Karpas-422 (cell line): ENCODE data around the gene GIMAP5. TPM values are rescaled to one million over a fixed set of nuclear protein-coding genes. Genes with fewer than 3 reads are reported as not detected.
"Not testable (repeated sequence)": the region's sequence is repeated elsewhere in the genome, so short reads cannot be mapped to it uniquely, and the experiment has no call there.

Source experiments
- DNase-seq: peaks from one replicate; pipeline ENCODE4 v3.0.0-alpha.2; 2015
- H2AFZ ChIP-seq: fragments of 200-600 bp; sonication (generic); 2 replicates; pipeline ENCODE4 v1.6.1; 2014; ENCODE audit warnings: antibody characterized with exemption, low read length, mixed read lengths
- H3K27ac ChIP-seq: fragments of 200-600 bp; sonication (generic); 2 replicates; pipeline ENCODE4 v1.5.1; 2014; ENCODE audit warnings: mild to moderate bottlenecking, low read length, moderate library complexity
- H3K27me3 ChIP-seq: fragments of 200-600 bp; sonication (generic); 2 replicates; pipeline ENCODE4 v1.6.1; 2014; ENCODE audit warnings: low read length, mixed read lengths
- H3K36me3 ChIP-seq: fragments of 200-600 bp; sonication (generic); 2 replicates; pipeline ENCODE4 v1.6.1; 2014; ENCODE audit warnings: low read length, mixed read lengths; ENCODE audit not compliant: insufficient read depth
- H3K4me1 ChIP-seq: fragments of 200-600 bp; sonication (generic); 2 replicates; pipeline ENCODE4 v1.6.1; 2014; ENCODE audit warnings: mild to moderate bottlenecking, low read length, mixed read lengths
- H3K4me2 ChIP-seq: fragments of 200-600 bp; sonication (generic); 2 replicates; pipeline ENCODE4 v1.6.1; 2014; ENCODE audit warnings: low read length, low read depth, mild to moderate bottlenecking; ENCODE audit not compliant: poor library complexity, severe bottlenecking
- H3K4me3 ChIP-seq: fragments of 200-600 bp; sonication (generic); 2 replicates; pipeline ENCODE4 v1.5.1; 2014; ENCODE audit warnings: mild to moderate bottlenecking, antibody characterized with exemption, low read length, mixed read lengths
- H3K79me2 ChIP-seq: fragments of 200-600 bp; sonication (generic); 2 replicates; pipeline ENCODE4 v1.6.1; 2014; ENCODE audit warnings: mild to moderate bottlenecking, low read length, mixed read lengths
- H3K9ac ChIP-seq: fragments of 200-600 bp; sonication (generic); 2 replicates; pipeline ENCODE4 v1.6.0; 2014; ENCODE audit warnings: low read length
- H3K9me2 ChIP-seq: fragments of 200-600 bp; sonication (generic), shearing (Covaris generic); replicated peaks from 2 replicates; pipeline ENCODE4 v1.6.0; 2014; ENCODE audit warnings: mild to moderate bottlenecking, low read length, moderate library complexity; ENCODE audit not compliant: insufficient read depth
- H3K9me3 ChIP-seq: fragments of 300-700, 200-600 bp; sonication (generic); 2 replicates; pipeline ENCODE4 v1.6.1; 2014; ENCODE audit warnings: low read length, mixed read lengths
- H4K20me1 ChIP-seq: fragments of 200-600 bp; sonication (generic); 2 replicates; pipeline ENCODE4 v1.6.1; 2014; ENCODE audit warnings: mild to moderate bottlenecking, antibody characterized with exemption, low read length, low read depth; ENCODE audit not compliant: insufficient read depth
- total RNA-seq: library from RNA; depleted of rRNA; stranded (reverse); fragments of >200 nt; shearing (Covaris generic); gene quantifications from 2 replicates; pipeline ENCODE4 v1.2.3, GENCODE V29; 2014; ENCODE audit warnings: low replicate concordance

Gene GIMAP5
- total RNA-seq, 1 experiment from 2014 or later, result not detected

GRCh38 chr7:150759479-150759878 is 22.3 kb downstream of the GIMAP5 start:
- no peaks in the 10 kb centered on the region for H3K27me3 ChIP-seq

GRCh38 chr7:150766334-150766709 is 29.1 kb downstream of the GIMAP5 start:
- Histone ChIP-seq H2AFZ (no peak overlapping the region), H3K9me3 (no peaks in the 10 kb centered on the region), H3K36me3 (no peaks in the 10 kb centered on the region), H3K79me2 (no peaks in the 10 kb centered on the region), H4K20me1 (no peaks in the 10 kb centered on the region), H3K27me3 (no peaks in the 10 kb centered on the region), H3K4me1 (no peaks in the 10 kb centered on the region), H3K9me2 (no peaks in the 10 kb centered on the region), H3K9ac (no peak overlapping the region), H3K4me3 (no peak overlapping the region), H3K27ac (no peak overlapping the region), H3K4me2 (no peak overlapping the region)
- no peak for DNase-seq

More at GRCh38 chr7:150759479-150759878, 22.3 kb downstream of the GIMAP5 start:
- no peak overlapping the region for H3K4me2 ChIP-seq
- H3K79me2 ChIP-seq, result no peaks in the 10 kb centered on the region
- H3K36me3 ChIP-seq, result no peaks in the 10 kb centered on the region
- H2AFZ ChIP-seq, result no peak overlapping the region
- no peaks in the 10 kb centered on the region for H3K9me2 ChIP-seq
- no peaks in the 10 kb centered on the region for H3K9me3 ChIP-seq
- H3K9ac ChIP-seq, result no peak overlapping the region
- H3K4me1 ChIP-seq, result no peaks in the 10 kb centered on the region
- H3K27ac ChIP-seq, result no peak overlapping the region
- DNase-seq, result no peak
- H3K4me3 ChIP-seq, result no peak overlapping the region
- H4K20me1 ChIP-seq, result no peaks in the 10 kb centered on the region

- Histone ChIP-seq H3K27ac (no peak overlapping the region), H3K27me3 (no peaks in the 10 kb centered on the region), H3K9me2 (no peaks in the 10 kb centered on the region), H3K9me3 (no peaks in the 10 kb centered on the region), H2AFZ (no peak overlapping the region), H3K36me3 (no peaks in the 10 kb centered on the region), H3K79me2 (no peaks in the 10 kb centered on the region), H4K20me1 (no peaks in the 10 kb centered on the region), H3K4me3 (no peak overlapping the region), H3K4me2 (no peak overlapping the region), H3K4me1 (no peaks in the 10 kb centered on the region), H3K9ac (no peak overlapping the region)
- no peak for DNase-seq
Measured at GRCh38 chr7:150769768-150770167, 32.5 kb downstream of the GIMAP5 start.

GRCh38 chr7:150774131-150774530 is 36.9 kb downstream of the GIMAP5 start:
- not testable (repeated sequence) for H3K36me3 ChIP-seq, H3K79me2 ChIP-seq, H3K27me3 ChIP-seq, H3K4me3 ChIP-seq, DNase-seq, H3K9me3 ChIP-seq, H3K9me2 ChIP-seq, H3K4me1 ChIP-seq, H3K4me2 ChIP-seq, H4K20me1 ChIP-seq, H2AFZ ChIP-seq, H3K27ac ChIP-seq, H3K9ac ChIP-seq

GRCh38 chr7:150778014-150778737 is 41.0 kb downstream of the GIMAP5 start:
- Histone ChIP-seq H3K4me1 (no peaks in the 10 kb centered on the region), H3K79me2 (no peaks in the 10 kb centered on the region), H3K36me3 (no peaks in the 10 kb centered on the region), H3K9me3 (no peaks in the 10 kb centered on the region), H3K9ac (no peak overlapping the region), H3K27ac (no peak overlapping the region), H3K4me3 (no peak overlapping the region), H3K9me2 (no peaks in the 10 kb centered on the region), H2AFZ (no peak overlapping the region), H4K20me1 (no peaks in the 10 kb centered on the region), H3K4me2 (no peak overlapping the region), H3K27me3 (no peaks in the 10 kb centered on the region)
- DNase-seq, result no peak

GRCh38 chr7:150778738-150779301 is 41.6 kb downstream of the GIMAP5 start:
- Histone ChIP-seq H4K20me1 (no peaks in the 10 kb centered on the region), H3K9me3 (no peaks in the 10 kb centered on the region), H3K4me3 (no peak overlapping the region), H3K4me1 (no peaks in the 10 kb centered on the region), H3K79me2 (no peaks in the 10 kb centered on the region), H3K9me2 (no peaks in the 10 kb centered on the region), H3K9ac (no peak overlapping the region), H3K27me3 (no peaks in the 10 kb centered on the region), H3K27ac (no peak overlapping the region), H3K4me2 (no peak overlapping the region), H2AFZ (no peak overlapping the region), H3K36me3 (no peaks in the 10 kb centered on the region)
- DNase-seq, result peak; percentile 83

- DNase-seq, result no peak
- no peaks in the 10 kb centered on the region for H3K27me3 ChIP-seq
- no peak overlapping the region for H3K4me2 ChIP-seq
- H3K4me3 ChIP-seq, result no peak overlapping the region
- H3K9ac ChIP-seq, result no peak overlapping the region
- H3K36me3 ChIP-seq, result no peaks in the 10 kb centered on the region
- no peaks in the 10 kb centered on the region for H3K9me2 ChIP-seq
- no peak overlapping the region for H3K27ac ChIP-seq
- H4K20me1 ChIP-seq, result no peaks in the 10 kb centered on the region
- H3K4me1 ChIP-seq, result no peaks in the 10 kb centered on the region
- H2AFZ ChIP-seq, result no peak overlapping the region
- no peaks in the 10 kb centered on the region for H3K79me2 ChIP-seq
- H3K9me3 ChIP-seq, result no peaks in the 10 kb centered on the region
Measured at GRCh38 chr7:150780292-150780691, 43.1 kb downstream of the GIMAP5 start.

GRCh38 chr7:150781103-150781502 is 43.9 kb downstream of the GIMAP5 start:
- H3K4me2 ChIP-seq, result no peak overlapping the region
- no peak overlapping the region for H3K27ac ChIP-seq
- H3K4me3 ChIP-seq, result no peak overlapping the region
- no peaks in the 10 kb centered on the region for H3K9me3 ChIP-seq
- no peaks in the 10 kb centered on the region for H3K4me1 ChIP-seq
- no peak overlapping the region for H2AFZ ChIP-seq
- no peaks in the 10 kb centered on the region for H3K79me2 ChIP-seq
- no peak overlapping the region for H3K9ac ChIP-seq
- H3K36me3 ChIP-seq, result no peaks in the 10 kb centered on the region
- H3K27me3 ChIP-seq, result no peaks in the 10 kb centered on the region
- H3K9me2 ChIP-seq, result no peaks in the 10 kb centered on the region
- no peak for DNase-seq
- H4K20me1 ChIP-seq, result no peaks in the 10 kb centered on the region
